ENCODE data around the gene BICDL2. TPM values are rescaled to one million over a fixed set of nuclear protein-coding genes. Genes with fewer than 3 reads are reported as not detected.
"Not testable (repeated sequence)": the region's sequence is repeated elsewhere in the genome, so short reads cannot be mapped to it uniquely, and the experiment has no call there.

BICDL2 gene
- total RNA-seq, 2 experiments from 2014 or later = 0.40 to 0.46 TPM

GRCh38 chr16:3055734-3056115 is 19.0 kb upstream of the BICDL2 start:
- H3K27ac Mint-ChIP-seq = peak overlapping the region; percentile 88
- H3K36me3 Mint-ChIP-seq = peaks cover 23% of the 10 kb centered on the region
- POLR2A ChIA-PET; H3K27me3 Mint-ChIP-seq; DNase-seq; H3K9me3 Mint-ChIP-seq; intact Hi-C loops (cut with micrococcal nuclease): not testable (repeated sequence)
- CTCF ChIA-PET = interaction anchor here (6.4 to 12.3 kb wide), 2 partner anchors 24 to 73 kb away, joined by 92 to 270 read pairs; no protein-coding TSS in a partner anchor
- peak overlapping the region; percentile 12 for H3K4me3 Mint-ChIP-seq
- H3K4me1 Mint-ChIP-seq (ENCODE audit: low read depth) = peaks cover 57% of the 10 kb centered on the region

DNA sequence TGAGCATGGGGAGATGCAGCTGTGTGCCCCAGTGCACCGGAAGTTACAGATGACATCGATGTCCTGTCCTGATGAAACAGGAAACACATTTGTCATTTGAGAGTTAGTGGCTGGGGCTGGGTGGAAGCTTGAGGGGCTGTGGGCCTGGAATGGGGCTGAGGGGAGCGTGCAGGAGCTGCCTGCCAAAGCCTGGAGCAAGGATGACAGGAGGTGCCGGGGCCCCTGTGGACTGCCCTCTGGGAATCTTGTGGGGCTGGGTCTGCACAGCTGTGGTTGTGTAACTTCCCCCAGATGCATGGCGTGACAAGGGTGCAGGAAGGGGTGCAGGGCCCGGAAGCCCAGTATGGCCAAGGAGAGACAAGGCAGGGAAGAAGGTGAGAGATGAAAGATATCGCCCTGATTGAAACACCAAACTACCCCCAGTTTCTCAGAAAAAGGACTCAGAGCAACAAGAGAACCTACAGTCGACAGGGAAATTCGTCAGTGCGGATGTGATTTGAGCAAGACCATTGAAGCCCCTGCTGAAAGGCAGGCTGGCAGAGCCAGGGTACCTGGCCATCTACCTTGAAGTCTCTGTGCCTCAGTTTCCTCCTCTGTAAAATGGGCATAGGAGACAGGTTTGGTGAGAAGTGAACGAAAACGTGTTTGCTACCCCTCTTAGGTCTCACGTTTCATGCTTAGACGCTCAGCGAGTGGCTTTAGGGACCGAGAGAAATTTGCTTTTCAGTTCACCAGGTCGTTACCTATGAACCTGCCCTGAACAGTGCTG is 18.4 kb upstream of the BICDL2 start:
- peaks cover 23% of the 10 kb centered on the region for H3K36me3 Mint-ChIP-seq
- DNase-seq = peak; percentile 47
- H3K9me3 Mint-ChIP-seq = no peaks in the 10 kb centered on the region
- H3K27ac Mint-ChIP-seq = peak overlapping the region; percentile 88
- no peaks in the 10 kb centered on the region for H3K27me3 Mint-ChIP-seq
- peaks cover 51% of the 10 kb centered on the region for H3K4me1 Mint-ChIP-seq (ENCODE audit: low read depth)
- intact Hi-C loops (cut with micrococcal nuclease) = no loop called here
- CTCF ChIA-PET = interaction anchor here (0.7 to 6.4 kb wide), 2 partner anchors 24 to 74 kb away, joined by 3 to 92 read pairs; no protein-coding TSS in a partner anchor
- peak overlapping the region; percentile 12 for H3K4me3 Mint-ChIP-seq
- POLR2A ChIA-PET = no interaction called here

DNA sequence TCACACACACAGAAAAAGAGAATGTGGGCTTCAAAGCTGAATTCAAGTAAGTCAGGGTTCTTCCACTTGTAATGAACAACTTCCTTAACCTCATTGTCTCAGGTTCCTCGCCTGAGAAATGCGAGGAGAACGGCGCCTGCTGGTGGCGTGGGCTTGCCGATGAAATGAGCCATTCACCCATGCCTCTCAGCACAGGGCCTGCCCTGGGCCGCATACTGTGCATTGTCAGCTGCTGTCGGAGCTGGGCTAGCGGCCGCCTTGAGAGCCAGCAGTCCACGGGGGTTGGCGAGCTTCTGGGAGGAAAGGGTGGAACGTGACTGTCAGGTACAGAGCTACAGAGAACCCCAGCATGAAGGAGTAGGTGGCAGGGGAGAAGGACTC is 16.6 kb upstream of the BICDL2 start:
- peaks cover 22% of the 10 kb centered on the region for H3K36me3 Mint-ChIP-seq
- intact Hi-C loops (cut with micrococcal nuclease); H3K4me3 Mint-ChIP-seq; H3K9me3 Mint-ChIP-seq; H3K27me3 Mint-ChIP-seq; CTCF ChIA-PET; POLR2A ChIA-PET; H3K27ac Mint-ChIP-seq; DNase-seq: not testable (repeated sequence)
- H3K4me1 Mint-ChIP-seq (ENCODE audit: low read depth) = peaks cover 45% of the 10 kb centered on the region

DNA sequence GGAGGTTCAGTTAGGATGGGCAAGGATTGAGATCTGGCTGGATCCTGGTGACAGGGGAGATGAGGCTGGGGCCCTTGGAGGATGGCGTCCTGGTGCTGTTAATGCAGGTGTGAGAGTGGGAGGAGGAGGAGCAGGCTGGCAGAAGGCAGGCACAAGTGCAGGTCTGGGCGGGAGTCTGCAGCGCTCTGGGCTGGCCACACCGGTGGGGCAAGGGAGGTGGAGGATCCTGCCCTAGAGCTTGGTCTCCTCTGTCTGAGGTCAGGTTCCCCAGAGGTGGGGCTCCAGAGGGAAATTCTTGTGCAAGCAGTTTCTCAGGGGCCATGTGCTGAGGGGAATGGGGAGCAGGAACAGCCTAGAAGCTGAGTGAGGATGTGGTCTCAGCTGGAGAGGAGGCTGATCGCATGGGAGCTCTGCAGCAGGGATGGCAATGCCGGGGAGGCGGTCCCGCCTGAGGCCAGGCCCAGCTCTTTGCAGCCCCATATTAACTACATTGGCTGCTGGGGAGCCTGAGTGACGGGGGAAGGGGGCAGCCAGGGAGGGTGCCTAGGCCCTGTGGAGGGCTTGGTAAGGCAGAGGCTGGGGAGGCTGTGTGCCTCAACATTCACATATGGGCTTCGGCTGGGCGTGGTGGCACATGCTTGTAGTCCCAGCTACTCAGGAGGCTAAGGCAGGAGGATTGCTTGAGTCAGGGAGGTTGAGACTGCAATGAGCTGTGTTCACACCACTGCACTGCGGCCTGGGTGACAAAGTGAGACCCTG is 16.0 kb upstream of the BICDL2 start:
- POLR2A ChIA-PET; H3K4me3 Mint-ChIP-seq; H3K9me3 Mint-ChIP-seq; intact Hi-C loops (cut with micrococcal nuclease); DNase-seq; H3K27me3 Mint-ChIP-seq: not testable (repeated sequence)
- CTCF ChIA-PET = interaction anchor here (6.2 kb wide), 1 partner anchor 22 kb away, joined by 89 read pairs; no protein-coding TSS in a partner anchor
- Mint-ChIP-seq H3K36me3 (peaks cover 22% of the 10 kb centered on the region), H3K4me1 (ENCODE audit: low read depth) (peaks cover 47% of the 10 kb centered on the region), H3K27ac (peak overlapping the region; percentile 15)

GRCh38 chr16:3051494-3051893 is 14.8 kb upstream of the BICDL2 start:
- ChIA-PET CTCF (interaction anchor here (1.1 to 6.2 kb wide), 3 partner anchors 21 to 78 kb away, joined by 3 to 89 read pairs (median 9); no protein-coding TSS in a partner anchor), POLR2A (interaction anchor here (0.8 kb wide), 1 partner anchor 12 kb away, joined by 3 read pairs; no protein-coding TSS in a partner anchor)
- H3K27ac Mint-ChIP-seq = peak overlapping the region; percentile 58
- H3K9me3 Mint-ChIP-seq = no peaks in the 10 kb centered on the region
- peak; percentile 51 for DNase-seq
- intact Hi-C loops (cut with micrococcal nuclease) = no loop called here
- peaks cover 14% of the 10 kb centered on the region for H3K36me3 Mint-ChIP-seq
- H3K27me3 Mint-ChIP-seq = peaks cover 3% of the 10 kb centered on the region
- peaks cover 39% of the 10 kb centered on the region for H3K4me1 Mint-ChIP-seq (ENCODE audit: low read depth)
- H3K4me3 Mint-ChIP-seq = no peak overlapping the region

DNA sequence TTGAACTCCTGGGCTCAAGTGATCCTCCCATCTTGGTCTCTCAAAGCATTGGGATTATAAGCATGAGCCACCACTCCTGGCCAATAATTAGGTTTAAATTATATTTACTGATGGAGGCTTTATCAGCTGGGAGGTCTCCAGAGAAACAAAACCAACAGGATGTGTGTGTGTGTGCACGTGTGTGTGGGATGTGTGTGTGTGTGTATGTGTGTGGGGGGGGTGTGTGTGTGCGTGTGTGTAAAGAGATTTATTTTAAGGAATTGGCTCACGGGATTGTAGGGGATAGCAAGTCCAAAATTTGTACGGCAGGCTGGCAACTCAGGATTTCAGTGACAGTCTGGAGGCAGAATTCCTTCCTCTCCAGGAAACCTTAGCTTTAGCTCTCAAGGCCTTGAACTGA is 14.3 kb upstream of the BICDL2 start:
- Mint-ChIP-seq H3K27ac (peak overlapping the region; percentile 58), H3K36me3 (peaks cover 14% of the 10 kb centered on the region), H3K4me3 (no peak overlapping the region), H3K4me1 (ENCODE audit: low read depth) (peaks cover 37% of the 10 kb centered on the region), H3K27me3 (peaks cover 3% of the 10 kb centered on the region), H3K9me3 (no peaks in the 10 kb centered on the region)
- POLR2A ChIA-PET = interaction anchor here (0.8 kb wide), 1 partner anchor 11 kb away, joined by 3 read pairs; no protein-coding TSS in a partner anchor
- CTCF ChIA-PET = interaction anchor here (0.9 to 6.2 kb wide), 4 partner anchors 8 to 79 kb away, joined by 3 to 89 read pairs (median 6); no protein-coding TSS in a partner anchor
- intact Hi-C loops (cut with micrococcal nuclease) = no loop called here
- DNase-seq = no peak

- intact Hi-C loops (cut with micrococcal nuclease) = no loop called here
- DNase-seq = no peak
- H3K9me3 Mint-ChIP-seq = no peaks in the 10 kb centered on the region
- POLR2A ChIA-PET = no interaction called here
- H3K27me3 Mint-ChIP-seq = peaks cover 3% of the 10 kb centered on the region
- H3K27ac Mint-ChIP-seq = peak overlapping the region; percentile 38
- no peak overlapping the region for H3K4me3 Mint-ChIP-seq
- peaks cover 12% of the 10 kb centered on the region for H3K36me3 Mint-ChIP-seq
- CTCF ChIA-PET = interaction anchor here (0.9 to 6.2 kb wide), 3 partner anchors 9 to 76 kb away, joined by 3 to 89 read pairs (median 3); no protein-coding TSS in a partner anchor
- peaks cover 33% of the 10 kb centered on the region for H3K4me1 Mint-ChIP-seq (ENCODE audit: low read depth)
Measured at GRCh38 chr16:3050487-3050886, 13.7 kb upstream of the BICDL2 start.

- peaks cover 9% of the 10 kb centered on the region for H3K36me3 Mint-ChIP-seq
- H3K4me3 Mint-ChIP-seq = no peak overlapping the region
- ChIA-PET POLR2A (no interaction called here), CTCF (interaction anchor here (6.2 kb wide), 1 partner anchor 19 kb away, joined by 89 read pairs; no protein-coding TSS in a partner anchor)
- peaks cover 7% of the 10 kb centered on the region for H3K27me3 Mint-ChIP-seq
- intact Hi-C loops (cut with micrococcal nuclease) = no loop called here
- DNase-seq = no peak
- no peak overlapping the region for H3K27ac Mint-ChIP-seq
- H3K9me3 Mint-ChIP-seq = no peaks in the 10 kb centered on the region
- H3K4me1 Mint-ChIP-seq (ENCODE audit: low read depth) = peaks cover 32% of the 10 kb centered on the region
Measured at GRCh38 chr16:3049921-3050481, 13.3 kb upstream of the BICDL2 start.

DNA sequence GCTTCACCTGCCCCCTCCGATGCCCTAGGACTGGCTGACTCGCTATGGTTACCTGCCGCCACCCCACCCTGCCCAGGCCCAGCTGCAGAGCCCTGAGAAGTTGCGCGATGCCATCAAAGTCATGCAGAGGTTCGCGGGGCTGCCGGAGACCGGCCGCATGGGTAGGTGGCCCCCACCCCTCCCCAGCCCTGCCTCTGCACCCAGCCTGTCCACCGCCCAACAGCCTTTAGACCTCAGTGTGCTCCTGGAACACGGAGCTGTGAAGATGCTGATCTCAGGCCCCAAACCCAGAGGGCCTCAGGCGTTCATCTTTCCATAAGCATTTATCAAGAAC is 10.6 kb upstream of the BICDL2 start:
- Mint-ChIP-seq H3K27me3 (peaks cover 27% of the 10 kb centered on the region), H3K36me3 (no peaks in the 10 kb centered on the region), H3K9me3 (no peaks in the 10 kb centered on the region), H3K4me3 (no peak overlapping the region), H3K27ac (no peak overlapping the region), H3K4me1 (ENCODE audit: low read depth) (peaks cover 26% of the 10 kb centered on the region)
- POLR2A ChIA-PET = interaction anchor here (1.3 kb wide), 1 partner anchor 16 kb away, joined by 5 read pairs; no protein-coding TSS in a partner anchor
- no peak for DNase-seq
- intact Hi-C loops (cut with micrococcal nuclease) = no loop called here
- CTCF ChIA-PET = interaction anchor here (1.5 to 6.2 kb wide), 6 partner anchors 11 to 82 kb away, joined by 4 to 89 read pairs (median 12); partner anchors contain the start of gene IL32

DNA sequence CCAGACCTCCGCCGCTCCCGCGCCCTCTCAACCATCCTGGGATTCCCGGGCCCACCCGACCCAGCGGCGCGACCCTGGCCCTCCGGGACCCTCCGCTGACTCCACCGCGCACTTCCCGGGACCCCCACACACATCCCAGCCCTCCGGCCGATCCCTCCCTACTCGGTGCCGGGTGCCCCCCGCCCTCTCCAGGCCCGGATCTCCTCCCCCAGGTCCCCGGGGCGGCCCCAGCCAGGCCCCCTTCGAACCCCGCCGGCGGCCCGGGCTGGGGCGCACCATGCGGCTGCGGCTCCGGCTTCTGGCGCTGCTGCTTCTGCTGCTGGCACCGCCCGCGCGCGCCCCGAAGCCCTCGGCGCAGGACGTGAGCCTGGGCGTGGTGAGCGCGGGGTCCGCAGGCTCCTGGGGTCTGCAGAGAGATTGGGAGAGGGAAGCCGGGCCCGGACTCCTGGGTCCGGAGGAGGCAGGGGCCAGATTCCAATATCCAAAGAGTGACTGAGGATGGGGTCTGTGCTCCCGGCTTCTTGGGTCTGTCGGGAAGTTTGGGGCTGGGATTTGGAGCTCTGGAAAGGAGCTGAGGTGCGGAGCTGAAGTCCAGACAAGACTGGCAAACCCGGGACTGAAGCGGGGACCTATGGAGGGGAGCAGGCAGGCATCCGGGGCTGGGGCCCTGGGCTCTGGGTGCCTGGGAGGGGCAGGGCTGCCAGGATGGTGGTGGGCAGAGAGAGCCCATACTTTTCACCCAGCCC is 10.1 kb upstream of the BICDL2 start:
- no peaks in the 10 kb centered on the region for H3K36me3 Mint-ChIP-seq
- intact Hi-C loops (cut with micrococcal nuclease) = no loop called here

More for the DNA sequence above, 10.1 kb upstream of the BICDL2 start:
- no peak overlapping the region for H3K4me3 Mint-ChIP-seq
- no peaks in the 10 kb centered on the region for H3K9me3 Mint-ChIP-seq
- DNase-seq = no peak
- peaks cover 27% of the 10 kb centered on the region for H3K27me3 Mint-ChIP-seq
- peaks cover 23% of the 10 kb centered on the region for H3K4me1 Mint-ChIP-seq (ENCODE audit: low read depth)
- no peak overlapping the region for H3K27ac Mint-ChIP-seq
- POLR2A ChIA-PET = interaction anchor here (1.0 to 1.3 kb wide), 2 partner anchors 15 kb away, joined by 3 to 5 read pairs; no protein-coding TSS in a partner anchor
- CTCF ChIA-PET = interaction anchor here (1.8 to 6.2 kb wide), 4 partner anchors 12 to 83 kb away, joined by 8 to 89 read pairs (median 16); no protein-coding TSS in a partner anchor

Measured in activated CD4-positive, alpha-beta memory T cell treated with anti-CD3 and anti-CD28 coated beads for 36 hours (primary cell).